ENCODE data around the gene DND1. TPM values are rescaled to one million over a fixed set of nuclear protein-coding genes. Genes with fewer than 3 reads are reported as not detected.

Gene DND1
- total RNA-seq, 1 donor from 2014 or later, result 1.2 TPM

DNA sequence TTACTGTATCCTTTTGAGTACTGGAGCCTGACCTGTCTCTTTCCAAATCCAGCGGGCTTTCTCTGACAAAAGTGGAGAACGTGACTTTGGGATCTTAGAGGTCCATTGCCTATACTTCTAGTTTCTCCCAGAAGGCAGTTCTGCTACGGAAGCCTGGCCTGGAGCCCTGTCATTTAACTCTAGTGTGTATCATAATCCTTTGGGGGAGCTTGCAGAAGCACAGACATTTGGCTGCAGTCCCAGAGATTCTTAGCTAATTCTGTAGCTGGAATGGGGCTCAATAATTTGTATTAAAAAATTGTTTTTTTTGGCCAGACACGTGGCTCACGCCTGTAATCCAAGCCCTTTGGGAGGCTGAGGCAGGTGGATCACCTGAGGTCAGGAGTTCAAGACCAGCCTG, 20.9 kb upstream of the DND1 start:
- no peak overlapping the region for H3K4me3 ChIP-seq
- no peak for ATAC-seq
- no peaks in the 10 kb centered on the region for H3K27me3 ChIP-seq (ENCODE audit: low read depth)
- DNase-seq, result no peak
- H3K27ac ChIP-seq, result no peak overlapping the region
- TF ChIP-seq, protein P1, sequence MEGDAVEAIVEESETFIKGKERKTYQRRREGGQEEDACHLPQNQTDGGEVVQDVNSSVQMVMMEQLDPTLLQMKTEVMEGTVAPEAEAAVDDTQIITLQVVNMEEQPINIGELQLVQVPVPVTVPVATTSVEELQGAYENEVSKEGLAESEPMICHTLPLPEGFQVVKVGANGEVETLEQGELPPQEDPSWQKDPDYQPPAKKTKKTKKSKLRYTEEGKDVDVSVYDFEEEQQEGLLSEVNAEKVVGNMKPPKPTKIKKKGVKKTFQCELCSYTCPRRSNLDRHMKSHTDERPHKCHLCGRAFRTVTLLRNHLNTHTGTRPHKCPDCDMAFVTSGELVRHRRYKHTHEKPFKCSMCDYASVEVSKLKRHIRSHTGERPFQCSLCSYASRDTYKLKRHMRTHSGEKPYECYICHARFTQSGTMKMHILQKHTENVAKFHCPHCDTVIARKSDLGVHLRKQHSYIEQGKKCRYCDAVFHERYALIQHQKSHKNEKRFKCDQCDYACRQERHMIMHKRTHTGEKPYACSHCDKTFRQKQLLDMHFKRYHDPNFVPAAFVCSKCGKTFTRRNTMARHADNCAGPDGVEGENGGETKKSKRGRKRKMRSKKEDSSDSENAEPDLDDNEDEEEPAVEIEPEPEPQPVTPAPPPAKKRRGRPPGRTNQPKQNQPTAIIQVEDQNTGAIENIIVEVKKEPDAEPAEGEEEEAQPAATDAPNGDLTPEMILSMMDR (IDR thresholded peaks at IDR 0.05), result no peak
- H3K9me3 ChIP-seq, result no peaks in the 10 kb centered on the region
- intact Hi-C loops (cut with DNase I), result no loop called here
- peaks cover 35% of the 10 kb centered on the region for H3K4me1 ChIP-seq
- H3K36me3 ChIP-seq, result peaks cover 65% of the 10 kb centered on the region

DNA sequence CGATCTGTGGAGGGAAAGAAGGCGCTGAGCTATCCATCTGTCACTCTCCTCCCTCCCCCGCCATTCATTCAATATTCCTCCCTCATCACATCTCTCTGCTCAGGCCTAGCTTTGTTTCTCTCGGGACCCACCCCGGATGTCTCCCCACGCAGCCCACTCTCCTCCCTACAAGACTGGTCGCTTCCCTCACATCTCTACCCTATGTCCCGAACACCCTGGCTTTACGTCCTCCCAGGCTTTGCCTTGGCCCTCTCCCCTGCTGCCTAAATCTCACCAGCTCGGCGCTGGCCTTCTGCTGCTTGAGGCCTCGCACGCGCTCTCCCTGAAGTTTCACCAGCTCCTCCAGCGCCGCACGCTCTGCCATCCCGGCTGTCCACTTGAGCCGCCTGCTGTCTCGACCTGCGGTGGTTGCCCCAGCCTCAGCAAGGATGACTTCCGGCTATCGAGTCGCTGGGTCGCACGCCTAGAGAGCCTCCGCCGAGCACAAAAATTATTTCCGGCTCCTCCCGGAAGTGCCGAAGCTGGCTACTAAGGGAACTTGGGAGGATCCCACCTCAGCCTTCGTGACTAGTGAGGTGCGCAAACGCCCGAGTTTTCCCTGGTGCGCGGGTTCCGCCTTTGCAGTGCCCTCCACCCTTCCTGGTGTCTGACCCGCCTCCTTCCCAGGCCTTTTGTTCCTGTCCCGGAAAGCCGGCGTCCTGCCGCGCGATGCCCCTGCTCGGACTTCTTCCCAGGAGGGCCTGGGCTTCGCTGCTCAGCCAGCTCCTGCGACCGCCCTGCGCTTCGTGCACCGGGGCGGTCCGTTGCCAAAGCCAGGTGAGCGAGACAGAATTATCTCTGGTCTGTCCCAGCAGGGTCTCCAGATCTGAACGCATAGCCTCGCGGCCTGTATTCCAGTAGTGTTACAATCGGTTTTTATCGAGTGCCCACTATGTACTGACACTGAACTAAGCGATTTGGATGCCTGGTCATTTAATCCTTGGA, 17.9 kb upstream of the DND1 start, which contains the start of the genes HARS1 and HARS2:
HARS1 (minus strand) TSS at position 430 of the 984 bp plus-strand sequence; CDS start at position 364, 66 bp downstream.
HARS2 (plus strand) TSS at position 515 of the 984 bp plus-strand sequence; CDS start at position 709, 194 bp downstream.
- TF ChIP-seq, protein P1 (IDR thresholded peaks at IDR 0.05), result no peak
- Histone ChIP-seq H3K27me3 (ENCODE audit: low read depth) (no peaks in the 10 kb centered on the region), H3K4me1 (peaks cover 35% of the 10 kb centered on the region), H3K9me3 (no peaks in the 10 kb centered on the region), H3K36me3 (peaks cover 65% of the 10 kb centered on the region), H3K27ac (peak within 1 kb of the TSS; percentile 92), H3K4me3 (peak within 1 kb of the TSS; percentile 97)
- DNase-seq (peak; percentile 94), ATAC-seq (peak; percentile 98 to 99)
- intact Hi-C loops (cut with DNase I), result no loop called here

DNA sequence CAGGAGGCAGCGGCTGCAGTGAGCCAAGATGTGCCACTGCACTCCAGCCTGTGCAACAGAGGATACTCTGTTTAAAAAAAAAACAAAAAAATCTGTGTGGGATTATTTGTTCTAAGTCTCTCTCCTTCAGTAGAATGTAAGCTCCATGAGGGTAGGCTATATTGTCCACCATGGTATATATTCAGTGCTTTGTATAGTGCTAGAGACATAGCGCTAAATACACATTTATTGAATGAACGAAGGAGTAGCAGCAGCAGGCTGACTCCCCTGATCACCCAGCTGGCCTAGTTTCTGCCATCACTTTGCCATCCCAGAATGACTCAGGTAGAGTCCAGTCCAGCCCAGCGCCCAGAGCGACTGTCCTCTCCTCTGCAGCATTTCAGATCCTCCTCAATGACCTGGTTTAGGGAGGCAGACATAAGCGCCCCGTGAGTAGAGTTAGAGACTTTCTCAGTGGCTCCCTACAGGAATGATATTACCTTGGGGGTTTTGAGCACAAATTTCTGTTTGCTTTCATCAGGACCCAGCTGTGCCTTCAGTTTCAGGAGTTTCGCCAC, 17.1 kb upstream of the DND1 start:
- DNase-seq (no peak), ATAC-seq (peak in 1 of 2 donors; percentile 1)
- H3K27me3 ChIP-seq (ENCODE audit: low read depth), result no peaks in the 10 kb centered on the region
- intact Hi-C loops (cut with DNase I), result no loop called here
- peaks cover 35% of the 10 kb centered on the region for H3K4me1 ChIP-seq
- H3K27ac ChIP-seq, result peak overlapping the region; percentile 92
- H3K36me3 ChIP-seq, result peaks cover 62% of the 10 kb centered on the region
- TF ChIP-seq, protein P1 (IDR thresholded peaks at IDR 0.05), result no peak
- peak overlapping the region; percentile 97 for H3K4me3 ChIP-seq
- no peaks in the 10 kb centered on the region for H3K9me3 ChIP-seq

DNA sequence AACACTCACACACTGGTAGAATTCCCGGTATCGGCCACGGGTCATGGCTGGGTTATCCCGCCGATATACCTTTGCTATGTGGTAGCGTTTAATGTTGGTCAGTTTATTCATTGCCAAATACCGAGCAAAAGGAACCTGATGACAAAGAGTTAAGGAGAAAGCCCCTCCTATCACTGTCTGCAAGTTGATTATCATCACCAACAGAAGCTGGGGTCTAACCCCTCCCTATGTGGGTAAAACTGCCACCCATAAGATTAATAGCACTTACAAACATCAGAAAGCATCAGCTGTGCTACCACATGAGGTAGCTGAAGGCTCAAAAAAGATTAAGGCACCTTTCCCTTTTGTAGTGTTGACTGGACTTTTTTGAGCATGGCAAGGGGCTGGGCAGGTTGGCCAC, 5.6 kb upstream of the DND1 start:
- Histone ChIP-seq H3K27ac (no peak overlapping the region), H3K9me3 (no peaks in the 10 kb centered on the region), H3K4me1 (no peaks in the 10 kb centered on the region), H3K27me3 (ENCODE audit: low read depth) (no peaks in the 10 kb centered on the region), H3K4me3 (no peak overlapping the region), H3K36me3 (peaks cover 90% of the 10 kb centered on the region)
- intact Hi-C loops (cut with DNase I), result no loop called here
- ATAC-seq, result no peak
- TF ChIP-seq, protein P1 (IDR thresholded peaks at IDR 0.05), result no peak
- no peak for DNase-seq

DNA sequence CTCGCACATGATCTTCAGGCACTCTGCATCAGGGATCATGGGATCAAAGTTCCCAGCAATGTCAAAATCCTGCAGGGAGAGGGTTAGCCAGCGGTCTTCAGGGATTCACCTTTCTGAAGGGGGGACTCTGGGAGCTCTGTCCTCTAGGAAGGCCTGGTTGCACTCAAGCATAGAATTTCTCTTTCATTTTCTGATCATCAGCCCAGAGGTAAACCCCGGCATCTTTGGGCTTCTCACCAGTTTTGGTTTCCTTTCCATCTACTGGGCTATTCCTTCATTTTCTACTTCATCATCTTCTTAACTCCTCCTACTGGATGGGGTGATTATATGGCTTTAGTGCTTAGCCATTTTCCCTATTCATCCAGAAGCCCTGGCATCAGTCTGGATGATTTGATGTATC, 4.6 kb upstream of the DND1 start:
- peaks cover 99% of the 10 kb centered on the region for H3K36me3 ChIP-seq
- TF ChIP-seq, protein P1 (IDR thresholded peaks at IDR 0.05), result no peak

More for the DNA sequence above, 4.6 kb upstream of the DND1 start:
- Histone ChIP-seq H3K27ac (no peak overlapping the region), H3K27me3 (ENCODE audit: low read depth) (no peaks in the 10 kb centered on the region), H3K9me3 (no peaks in the 10 kb centered on the region), H3K4me1 (no peaks in the 10 kb centered on the region), H3K4me3 (no peak overlapping the region)
- intact Hi-C loops (cut with DNase I), result no loop called here
- DNase-seq (no peak), ATAC-seq (no peak)
